Fibroblast of skin of left quadriceps (primary cell): ENCODE data around the gene RRBP1.

ENCODE experiments used
- DNase-seq, 2 experiments: peaks; one replicate each; pipeline ENCODE4 v3.0.0-alpha.2; 2013; ENCODE audit warnings: low read depth in 2 of 2

RRBP1 gene

GRCh38 chr20:17621229-17621968 lies 60.6 kb downstream of the RRBP1 start:
- DNase-seq: no peak

GRCh38 chr20:17620371-17621228 lies 61.4 kb downstream of the RRBP1 start:
- DNase-seq: no peak

- no peak for DNase-seq
Measured at GRCh38 chr20:17619351-17620093, 62.5 kb downstream of the RRBP1 start.

GRCh38 chr20:17618673-17619013 lies 63.4 kb downstream of the RRBP1 start:
- DNase-seq: no peak

- DNase-seq: no peak
Measured at GRCh38 chr20:17617868-17618672, 64.0 kb downstream of the RRBP1 start.

GRCh38 chr20:17617212-17617867 lies 64.7 kb downstream of the RRBP1 start:
- no peak for DNase-seq

- DNase-seq: no peak
Measured at GRCh38 chr20:17616480-17617211, 65.4 kb downstream of the RRBP1 start.

GRCh38 chr20:17615645-17616479 lies 66.2 kb downstream of the RRBP1 start:
- DNase-seq: no peak

GRCh38 chr20:17614812-17615644 lies 67.0 kb downstream of the RRBP1 start:
- no peak for DNase-seq

GRCh38 chr20:17614176-17614811 lies 67.7 kb downstream of the RRBP1 start:
- no peak for DNase-seq

- no peak for DNase-seq
Measured at GRCh38 chr20:17613328-17614175, 68.5 kb downstream of the RRBP1 start.

- DNase-seq: no peak
Measured at GRCh38 chr20:17612992-17613327, 69.1 kb downstream of the RRBP1 start.

- peak; percentile 29 to 30 for DNase-seq
Measured at GRCh38 chr20:17612287-17612991, 69.6 kb downstream of the RRBP1 start.

GRCh38 chr20:17611540-17612286 lies 70.3 kb downstream of the RRBP1 start:
- DNase-seq: no peak

- DNase-seq: no peak
Measured at GRCh38 chr20:17611290-17611539, 70.8 kb downstream of the RRBP1 start.
